HG02885 (cell line): Measurements from ENCODE around the gene OAT.
"Not testable (repeated sequence)": the region's sequence is repeated elsewhere in the genome, so short reads cannot be mapped to it uniquely, and the experiment has no call there.

Source experiments
- ATAC-seq: cut with Tn5 transposase; IDR thresholded peaks from one replicate; pipeline ENCODE4 v1.9.1; 2021; ENCODE audit warnings: mild to moderate bottlenecking; ENCODE audit not compliant: unreplicated experiment, poor library complexity

The OAT gene

GRCh38 chr10:124381011-124381611, 37.6 kb downstream of the OAT start:
- no peak for ATAC-seq

GRCh38 chr10:124380256-124380995, 38.3 kb downstream of the OAT start:
- ATAC-seq, result no peak

GRCh38 chr10:124379609-124380193, 39.0 kb downstream of the OAT start:
- ATAC-seq, result no peak

- no peak for ATAC-seq
Observed at GRCh38 chr10:124378881-124379471, 39.7 kb downstream of the OAT start.

- ATAC-seq, result no peak
Observed at GRCh38 chr10:124378271-124378670, 40.5 kb downstream of the OAT start.

- no peak for ATAC-seq
Observed at GRCh38 chr10:124377101-124377500, 41.6 kb downstream of the OAT start.

- no peak for ATAC-seq
Observed at GRCh38 chr10:124376411-124376810, 42.3 kb downstream of the OAT start.

- no peak for ATAC-seq
Observed at GRCh38 chr10:124375691-124376090, 43.0 kb downstream of the OAT start.

- ATAC-seq, result no peak
Observed at GRCh38 chr10:124375353-124375614, 43.4 kb downstream of the OAT start.

GRCh38 chr10:124374535-124375352, 44.0 kb downstream of the OAT start:
- no peak for ATAC-seq

- no peak for ATAC-seq
Observed at GRCh38 chr10:124372899-124373298, 45.8 kb downstream of the OAT start.

- ATAC-seq, result no peak
Observed at GRCh38 chr10:124370426-124370825, 48.3 kb downstream of the OAT start.

- no peak for ATAC-seq
Observed at GRCh38 chr10:124369986-124370385, 48.7 kb downstream of the OAT start.

- ATAC-seq, result not testable (repeated sequence)
Observed at GRCh38 chr10:124369533-124369932, 49.2 kb downstream of the OAT start.

- ATAC-seq, result no peak
Observed at GRCh38 chr10:124369066-124369465, 49.7 kb downstream of the OAT start.

- no peak for ATAC-seq
Observed at GRCh38 chr10:124367936-124368335, 50.8 kb downstream of the OAT start.

- ATAC-seq, result no peak
Observed at GRCh38 chr10:124367414-124367813, 51.3 kb downstream of the OAT start.

GRCh38 chr10:124366825-124367224, 51.9 kb downstream of the OAT start:
- ATAC-seq, result no peak

- ATAC-seq, result no peak
Observed at GRCh38 chr10:124366343-124366742, 52.4 kb downstream of the OAT start.

GRCh38 chr10:124364674-124365073, 54.0 kb downstream of the OAT start:
- no peak for ATAC-seq

- ATAC-seq, result no peak
Observed at GRCh38 chr10:124362568-124362967, 56.2 kb downstream of the OAT start.
